ENCODE measurements around the gene PIGU. TPM values are rescaled to one million over a fixed set of nuclear protein-coding genes. Genes with fewer than 3 reads are reported as not detected.

Gene PIGU
- total RNA-seq, 1 donor from 2014 or later: 40.1 TPM

GRCh38 chr20:34710861-34711574 lies 34.1 kb upstream of the PIGU start:
- Histone ChIP-seq H3K9me3 (ENCODE audit: low read depth) (no peaks in the 10 kb centered on the region), H4K20me1 (ENCODE audit: low read depth) (peaks cover 13% of the 10 kb centered on the region), H3K4me1 (no peaks in the 10 kb centered on the region), H3K9ac (no peak overlapping the region), H3K27ac (no peak overlapping the region), H3F3A (ENCODE audit: low read depth) (peaks cover 21% of the 10 kb centered on the region), H2AFZ (replicated peaks) (no peak overlapping the region), H3K4me2 (peak overlapping the region; percentile 99), H3K27me3 (peaks cover 61% of the 10 kb centered on the region), H3K4me3 (no peak overlapping the region), H3K36me3 (no peaks in the 10 kb centered on the region), H3K79me2 (ENCODE audit: low read depth) (no peaks in the 10 kb centered on the region)
- no peak for TF ChIP-seq CTCF (IDR thresholded peaks at IDR 0.05)
- no peak for TF ChIP-seq EZH2 (IDR thresholded peaks at IDR 0.05)
- TF ChIP-seq EZH2phosphoT487 (IDR thresholded peaks at IDR 0.05): no peak
- Mint-ChIP-seq H3K9me3 (no peaks in the 10 kb centered on the region), H3K4me1 (peaks cover 7% of the 10 kb centered on the region), H3K4me3 (peak overlapping the region; percentile 85), H3K27ac (no peak overlapping the region), H3K27me3 (ENCODE audit: insufficient read depth, low read depth) (peaks cover 26% of the 10 kb centered on the region), H3K36me3 (peaks cover 11% of the 10 kb centered on the region)
- DNase-seq (ENCODE audit: low spot score): no peak

GRCh38 chr20:34710568-34710839 lies 33.6 kb upstream of the PIGU start:
- TF ChIP-seq EZH2phosphoT487 (IDR thresholded peaks at IDR 0.05): peak; percentile 6
- TF ChIP-seq CTCF (IDR thresholded peaks at IDR 0.05): no peak
- no peaks in the 10 kb centered on the region for H3K36me3 ChIP-seq
- Mint-ChIP-seq H3K9me3 (no peaks in the 10 kb centered on the region), H3K27ac (no peak overlapping the region), H3K27me3 (ENCODE audit: insufficient read depth, low read depth) (peaks cover 29% of the 10 kb centered on the region), H3K36me3 (peaks cover 11% of the 10 kb centered on the region), H3K4me3 (peak overlapping the region; percentile 85), H3K4me1 (peaks cover 9% of the 10 kb centered on the region)
- peak overlapping the region; percentile 69 for H3K4me3 ChIP-seq
- H3K4me1 ChIP-seq: no peaks in the 10 kb centered on the region
- peaks cover 22% of the 10 kb centered on the region for H3F3A ChIP-seq (ENCODE audit: low read depth)
- peak overlapping the region; percentile 99 for H3K4me2 ChIP-seq
- H3K79me2 ChIP-seq (ENCODE audit: low read depth): no peaks in the 10 kb centered on the region
- H2AFZ ChIP-seq (replicated peaks): no peak overlapping the region
- peaks cover 18% of the 10 kb centered on the region for H4K20me1 ChIP-seq (ENCODE audit: low read depth)
- no peak for DNase-seq (ENCODE audit: low spot score)
- H3K27me3 ChIP-seq: peaks cover 66% of the 10 kb centered on the region
- no peaks in the 10 kb centered on the region for H3K9me3 ChIP-seq (ENCODE audit: low read depth)
- no peak overlapping the region for H3K27ac ChIP-seq
- no peak overlapping the region for H3K9ac ChIP-seq

GRCh38 chr20:34709831-34710567 lies 33.1 kb upstream of the PIGU start:
- Histone ChIP-seq H2AFZ (replicated peaks) (peak overlapping the region; percentile 88), H3K9ac (no peak overlapping the region), H3K36me3 (no peaks in the 10 kb centered on the region), H3K4me2 (peak overlapping the region; percentile 99), H3K27ac (no peak overlapping the region), H3K4me1 (no peaks in the 10 kb centered on the region), H4K20me1 (ENCODE audit: low read depth) (peaks cover 23% of the 10 kb centered on the region), H3K4me3 (peak overlapping the region; percentile 69), H3K79me2 (ENCODE audit: low read depth) (no peaks in the 10 kb centered on the region), H3K9me3 (ENCODE audit: low read depth) (no peaks in the 10 kb centered on the region), H3F3A (ENCODE audit: low read depth) (peaks cover 27% of the 10 kb centered on the region), H3K27me3 (peaks cover 72% of the 10 kb centered on the region)
- peak; percentile 90 for DNase-seq (ENCODE audit: low spot score)
- Mint-ChIP-seq H3K36me3 (peaks cover 7% of the 10 kb centered on the region), H3K27me3 (ENCODE audit: insufficient read depth, low read depth) (peaks cover 30% of the 10 kb centered on the region), H3K27ac (no peak overlapping the region), H3K4me1 (peaks cover 13% of the 10 kb centered on the region), H3K9me3 (no peaks in the 10 kb centered on the region), H3K4me3 (peak overlapping the region; percentile 86)
- TF ChIP-seq CTCF (IDR thresholded peaks at IDR 0.05): peak; percentile 57
- TF ChIP-seq EZH2 (IDR thresholded peaks at IDR 0.05): peak; percentile 60
- peak; percentile 54 for TF ChIP-seq EZH2phosphoT487 (IDR thresholded peaks at IDR 0.05)
